Smooth muscle cell of the brain vasculature (primary cell): ENCODE data around the gene TMEM233.

Experiments used
- DNase-seq: peaks from one replicate; pipeline ENCODE4 v3.0.0-alpha.2; 2012; ENCODE audit warnings: low read depth, low spot score

Gene TMEM233

DNA sequence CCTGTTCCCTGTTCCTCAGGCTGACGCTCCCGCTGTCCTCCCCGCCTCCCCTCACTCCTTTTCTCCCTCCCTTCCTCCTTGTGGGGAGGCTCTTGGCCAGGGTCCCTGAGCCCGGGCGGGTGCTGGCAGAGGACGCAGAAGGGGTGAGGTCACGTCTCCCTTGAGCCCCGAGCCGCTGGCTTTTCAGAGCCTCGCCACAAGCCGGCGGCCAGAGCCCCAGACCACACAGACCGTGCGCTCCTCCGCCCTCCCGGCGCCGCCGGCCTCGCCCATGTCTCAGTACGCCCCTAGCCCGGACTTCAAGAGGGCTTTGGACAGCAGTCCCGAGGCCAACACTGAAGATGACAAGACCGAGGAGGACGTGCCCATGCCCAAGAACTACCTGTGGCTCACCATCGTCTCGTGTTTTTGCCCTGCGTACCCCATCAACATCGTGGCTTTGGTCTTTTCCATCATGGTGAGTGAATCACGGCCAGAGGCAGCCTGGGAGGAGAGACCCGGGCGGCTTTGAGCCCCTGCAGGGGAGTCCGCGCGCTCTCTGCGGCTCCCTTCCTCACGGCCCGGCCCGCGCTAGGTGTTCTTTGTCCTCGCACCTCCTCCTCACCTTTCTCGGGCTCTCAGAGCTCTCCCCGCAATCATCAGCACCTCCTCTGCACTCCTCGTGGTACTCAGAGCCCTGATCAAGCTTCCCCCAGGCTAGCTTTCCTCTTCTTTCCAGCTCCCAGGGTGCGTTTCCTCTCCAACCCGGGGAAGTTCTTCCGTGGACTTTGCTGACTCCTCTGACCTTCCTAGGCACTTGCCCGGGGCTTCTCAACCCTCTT, at the start of gene TMEM233:
Gene TMEM233 (plus strand): TSS at position 197 of the 821 bp plus-strand sequence. CDS start 75 bp downstream, at position 272.
- DNase-seq: no peak

DNA sequence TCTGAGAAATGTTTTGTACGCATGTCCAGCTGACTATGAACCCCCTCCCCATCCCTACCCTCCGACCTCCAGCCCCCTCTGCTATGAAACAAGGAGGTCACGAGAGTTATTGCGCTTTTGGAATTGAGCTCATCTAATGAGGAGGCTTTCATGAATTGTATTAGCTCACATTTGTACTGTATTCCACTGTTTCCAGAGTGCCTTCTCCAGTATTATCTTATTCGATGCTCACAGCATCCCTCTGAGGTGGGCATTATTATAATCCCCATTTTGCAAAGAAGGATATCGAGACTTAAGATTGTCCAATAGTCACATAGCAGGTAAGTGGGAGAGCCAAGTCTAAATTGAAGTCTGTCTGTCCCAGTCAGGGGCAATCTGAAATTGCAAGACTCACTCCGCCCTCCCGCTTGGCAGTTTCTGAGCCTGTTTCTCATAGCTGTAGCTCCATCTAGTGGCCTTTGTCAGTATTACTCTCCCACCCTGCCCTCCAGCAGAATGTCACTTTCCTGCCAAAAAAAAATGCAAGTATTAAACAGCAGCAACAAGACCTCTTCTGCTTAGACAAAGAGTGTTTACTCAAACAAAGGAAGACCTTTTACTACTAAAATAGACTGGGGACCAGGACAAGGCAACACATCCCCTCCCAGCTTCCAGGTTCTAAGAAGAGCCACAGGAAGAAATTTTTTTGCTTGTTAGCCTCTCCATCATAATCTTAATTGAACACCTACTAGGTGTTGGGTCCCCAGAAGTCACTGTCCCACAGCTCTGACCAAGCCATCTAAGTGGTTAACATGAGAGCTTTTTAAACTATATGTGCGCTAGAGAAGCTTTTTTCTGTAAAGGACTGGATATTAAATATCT, 48.6 kb upstream of the TMEM233 start:
- DNase-seq: peak; percentile 50

DNA sequence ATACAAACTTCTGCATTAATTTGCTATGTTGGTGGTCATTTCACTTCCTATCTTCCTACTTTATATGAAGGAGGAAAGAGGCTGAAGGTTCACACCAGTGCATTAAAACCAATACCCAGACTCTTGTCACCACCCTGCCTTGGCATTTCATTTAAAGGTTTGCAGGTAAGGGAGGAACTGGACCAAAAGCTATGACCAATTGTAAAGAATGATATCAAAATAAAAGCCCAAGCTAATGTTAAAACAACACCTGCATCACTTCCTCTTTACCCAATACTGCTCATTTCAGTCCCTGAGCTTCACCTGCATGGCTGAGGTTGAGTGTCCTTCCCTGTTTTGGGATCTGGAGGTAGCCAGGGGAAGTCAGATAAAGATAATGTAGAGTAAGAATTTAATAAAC, 47.2 kb upstream of the TMEM233 start:
- no peak for DNase-seq

DNA sequence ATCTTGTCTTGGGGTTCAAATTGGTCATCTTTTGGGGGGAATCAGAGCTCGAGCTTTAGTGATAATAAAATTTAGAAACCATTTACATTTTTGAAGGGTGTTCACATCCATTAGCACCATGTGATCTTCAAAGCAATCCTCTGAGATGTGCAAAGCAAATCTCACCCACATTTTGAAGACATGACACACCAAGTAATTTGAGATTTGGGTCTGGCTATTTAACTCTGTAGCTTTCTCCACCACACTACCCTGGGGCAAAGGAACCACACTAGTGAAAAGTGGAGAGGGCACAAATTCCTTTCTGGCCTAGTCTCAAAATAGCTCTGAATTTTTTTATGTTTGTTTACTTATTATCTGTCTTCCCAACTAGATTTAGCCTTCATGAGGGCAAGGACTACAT, 46.6 kb upstream of the TMEM233 start:
- DNase-seq: no peak

DNA sequence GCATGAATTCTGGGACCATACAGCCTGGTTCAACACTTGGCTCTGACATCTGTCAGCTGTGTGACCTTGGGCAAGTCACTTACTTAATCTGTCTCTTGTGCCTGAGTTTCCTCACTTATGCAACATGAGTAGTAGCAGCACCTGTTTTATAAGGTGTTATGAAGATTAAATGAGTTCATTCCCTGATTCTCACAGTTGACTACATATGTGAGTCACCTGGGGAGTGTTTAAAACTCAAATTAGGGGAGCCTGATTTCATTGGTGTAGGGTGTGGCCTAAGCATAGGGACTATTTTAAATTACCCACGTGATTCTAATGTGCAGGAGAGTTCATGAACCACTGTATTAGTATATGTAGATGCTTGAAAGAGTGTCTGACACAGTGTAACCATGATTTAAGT, 36.7 kb upstream of the TMEM233 start:
- no peak for DNase-seq

DNA sequence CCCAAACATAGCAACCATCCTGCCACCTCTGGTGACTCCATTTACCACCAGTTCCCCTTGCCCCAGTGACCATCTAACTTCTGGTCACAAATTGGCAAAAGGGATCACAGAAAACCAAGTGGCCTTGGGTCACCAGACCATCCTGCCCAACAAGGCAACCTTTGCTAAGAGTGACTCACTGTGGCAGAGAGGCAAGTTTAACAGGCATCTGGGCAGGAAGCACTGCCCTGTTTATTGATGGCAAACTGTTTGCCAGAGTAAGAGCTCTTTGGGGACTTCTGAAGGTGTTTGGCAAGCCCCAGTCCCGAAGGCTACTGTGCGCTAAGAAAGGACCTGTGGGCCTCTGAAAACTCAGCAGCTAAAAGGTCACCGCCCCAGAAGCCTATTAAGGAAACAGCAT, 28.2 kb upstream of the TMEM233 start:
- DNase-seq: no peak

DNA sequence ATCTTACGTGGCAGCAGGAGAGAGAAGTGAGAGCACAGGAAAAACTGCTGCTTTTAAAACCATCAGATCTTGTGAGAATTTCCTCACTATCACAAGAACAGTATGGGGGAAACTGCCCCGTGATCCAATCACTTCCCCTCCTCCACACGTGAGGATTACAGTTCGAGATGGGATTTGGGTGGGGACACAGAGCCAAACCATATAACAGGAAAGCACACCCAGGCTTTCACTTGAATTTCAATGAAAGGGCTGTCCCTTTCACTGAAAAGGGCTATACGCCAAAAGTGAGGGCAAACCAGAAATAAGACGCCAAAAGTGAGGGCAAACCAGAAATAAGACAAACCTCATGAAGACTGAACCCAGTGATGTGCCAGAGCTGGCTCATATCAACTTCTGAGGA, 22.8 kb upstream of the TMEM233 start:
- no peak for DNase-seq

DNA sequence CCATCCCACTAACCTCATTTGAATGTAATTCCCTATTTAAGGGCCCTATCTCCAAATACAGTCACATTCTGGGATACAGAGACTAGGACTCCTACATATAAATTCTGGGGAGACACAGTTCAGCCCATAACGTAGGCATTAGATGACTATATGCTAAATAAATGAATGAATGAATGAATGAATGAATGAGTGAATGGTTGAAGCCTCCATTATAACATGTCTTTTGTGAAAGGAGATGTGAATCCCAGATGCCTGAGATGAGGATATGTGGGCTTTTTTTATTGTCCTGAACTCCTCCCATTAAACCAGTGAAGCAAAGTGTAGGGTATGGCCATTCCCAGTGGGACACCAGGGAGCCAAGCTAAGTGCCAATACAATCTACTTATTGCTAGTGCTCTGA, 20.5 kb upstream of the TMEM233 start:
- DNase-seq: no peak

DNA sequence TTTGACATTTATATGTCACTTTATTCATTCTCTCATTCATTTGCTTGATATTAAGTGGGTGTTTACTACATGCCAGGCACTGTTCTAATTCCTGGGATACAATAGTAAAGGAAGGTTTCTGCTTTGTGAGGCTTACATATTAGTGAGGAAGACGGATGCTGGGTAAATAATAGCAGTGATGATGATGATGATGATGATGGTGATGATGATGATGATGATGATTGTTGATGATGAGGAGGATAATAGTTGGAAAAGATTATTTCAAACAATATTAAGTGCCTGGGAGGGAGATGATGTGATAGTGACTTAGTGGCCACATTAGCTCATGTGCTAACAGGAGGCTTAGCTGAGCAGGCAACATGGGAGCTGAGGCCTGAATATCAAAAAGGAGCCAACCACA, 19.3 kb upstream of the TMEM233 start:
- DNase-seq: no peak

DNA sequence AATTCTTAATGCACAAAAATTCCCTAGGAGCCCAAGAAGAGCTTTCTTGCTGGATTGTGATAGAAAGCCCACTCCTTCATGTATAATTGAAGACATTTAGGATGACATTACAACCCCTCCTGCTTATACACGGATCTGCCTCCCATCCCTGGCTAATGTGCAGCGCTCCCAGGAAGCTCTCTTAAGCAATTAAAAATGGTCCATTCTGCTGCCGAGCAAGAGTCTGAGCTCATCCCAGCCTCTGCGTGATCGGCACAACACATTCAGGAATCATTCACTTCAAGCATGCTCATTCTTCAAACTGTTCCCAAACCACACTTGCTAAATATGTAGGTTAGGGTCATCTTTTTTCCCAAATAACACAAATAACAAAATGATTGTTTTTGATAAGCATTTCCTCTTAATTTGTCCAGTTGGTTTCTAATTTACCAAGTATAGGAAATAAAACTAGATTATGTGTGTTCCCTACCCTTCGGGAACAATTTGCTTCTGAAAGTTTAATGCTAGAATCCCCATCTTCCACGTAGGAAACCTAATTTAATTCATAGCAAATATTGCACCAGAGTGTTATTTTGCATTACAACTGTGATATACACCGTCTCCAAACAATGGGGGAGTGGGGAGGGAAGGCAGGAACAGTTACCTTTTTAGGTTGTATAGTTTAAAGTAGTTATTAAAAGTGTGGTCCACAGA, 17.3 kb upstream of the TMEM233 start:
- DNase-seq: no peak

DNA sequence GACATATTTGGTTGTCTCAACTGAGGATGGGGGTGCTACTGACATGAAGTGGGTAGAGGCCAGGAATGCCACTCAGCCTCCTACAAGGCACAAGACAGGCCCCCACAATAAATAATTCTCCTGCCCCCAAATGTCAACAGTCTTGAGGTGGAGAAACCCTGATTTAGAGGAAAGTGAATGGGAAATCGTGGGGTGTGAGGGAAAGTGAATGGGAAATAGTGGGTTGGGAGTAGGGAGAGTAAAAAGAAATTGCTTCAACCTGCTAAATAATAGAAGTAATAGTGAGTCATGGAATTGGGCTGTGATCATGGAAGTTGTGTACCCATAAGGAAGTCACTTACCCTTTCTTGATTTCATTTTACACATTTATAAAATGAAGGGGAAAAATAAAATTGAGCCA, 16.7 kb upstream of the TMEM233 start:
- DNase-seq: no peak

DNA sequence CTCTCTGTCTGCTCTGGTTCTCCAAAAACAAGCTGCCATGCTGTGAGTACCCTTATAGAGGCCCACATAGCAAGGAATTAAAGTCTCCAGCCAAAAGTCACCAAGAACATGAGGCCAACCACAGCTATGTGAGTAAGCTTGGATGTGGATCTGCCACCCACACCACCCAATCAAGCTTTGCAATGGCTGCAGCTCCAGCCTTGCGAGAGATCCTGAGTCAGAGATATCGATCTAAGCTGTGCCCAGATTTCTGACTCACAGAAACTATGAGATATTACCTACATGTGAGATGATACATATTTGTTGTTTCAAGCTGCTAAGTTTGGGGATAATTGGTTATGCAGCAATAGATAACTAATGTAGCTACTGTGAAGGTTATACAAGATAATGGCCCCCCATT, 15.5 kb upstream of the TMEM233 start:
- DNase-seq: no peak

DNA sequence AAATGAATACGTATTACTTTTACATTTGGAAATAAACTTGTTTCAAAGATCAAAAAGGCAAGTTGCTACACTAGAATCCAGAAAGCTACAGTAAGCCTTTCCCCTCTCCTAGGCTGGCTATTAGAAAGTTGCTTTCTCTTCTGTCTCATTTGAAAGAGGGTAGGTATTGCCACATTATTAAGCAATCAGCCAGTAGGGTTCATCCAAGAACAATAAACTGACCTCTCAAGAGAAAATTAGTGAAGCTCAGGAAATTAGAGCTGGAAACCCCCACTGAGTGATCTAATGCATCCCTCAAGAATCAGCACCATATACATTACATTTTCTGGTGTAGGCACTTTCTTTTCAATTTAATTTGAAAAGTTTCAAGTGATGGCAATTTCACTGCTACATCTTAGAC, 4.5 kb upstream of the TMEM233 start:
- DNase-seq: no peak

DNA sequence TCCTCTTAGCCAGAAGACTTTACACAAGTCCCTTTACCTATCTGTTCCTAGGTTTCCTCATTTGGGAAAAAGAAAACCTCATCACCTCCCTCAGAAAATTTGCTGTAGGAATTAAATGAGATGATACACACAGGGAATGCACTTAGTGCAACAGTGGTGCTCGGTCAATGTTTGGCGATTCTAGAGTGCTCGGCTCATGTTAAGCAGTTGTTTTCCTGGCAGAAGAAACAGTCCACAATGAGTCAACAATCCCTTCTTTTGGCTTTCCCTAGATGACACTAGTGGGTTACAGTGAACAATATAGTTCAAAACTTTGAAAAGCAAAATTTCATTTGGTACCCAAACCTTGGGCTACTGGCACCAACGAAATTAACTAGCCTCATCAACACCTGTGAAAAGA, 3.9 kb upstream of the TMEM233 start:
- no peak for DNase-seq

DNA sequence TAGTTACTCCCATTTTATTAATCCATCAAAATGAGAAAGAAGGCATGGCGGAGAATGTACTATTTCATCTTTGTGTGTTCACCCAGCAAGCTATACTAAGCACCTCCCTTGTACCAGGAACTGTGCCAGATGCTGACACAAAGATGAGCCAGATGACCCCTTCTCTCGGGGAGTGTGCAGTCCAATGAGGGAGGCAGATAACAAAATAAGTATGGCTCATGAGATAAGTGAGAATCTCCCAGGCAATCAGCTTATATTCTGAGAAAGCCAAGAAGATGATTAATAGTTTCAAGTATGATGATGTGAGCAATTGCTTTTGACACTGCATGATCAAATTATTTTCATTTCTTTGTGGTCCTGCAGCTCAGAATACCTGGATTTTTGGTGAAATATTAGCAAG, 1.3 kb upstream of the TMEM233 start:
- no peak for DNase-seq

DNA sequence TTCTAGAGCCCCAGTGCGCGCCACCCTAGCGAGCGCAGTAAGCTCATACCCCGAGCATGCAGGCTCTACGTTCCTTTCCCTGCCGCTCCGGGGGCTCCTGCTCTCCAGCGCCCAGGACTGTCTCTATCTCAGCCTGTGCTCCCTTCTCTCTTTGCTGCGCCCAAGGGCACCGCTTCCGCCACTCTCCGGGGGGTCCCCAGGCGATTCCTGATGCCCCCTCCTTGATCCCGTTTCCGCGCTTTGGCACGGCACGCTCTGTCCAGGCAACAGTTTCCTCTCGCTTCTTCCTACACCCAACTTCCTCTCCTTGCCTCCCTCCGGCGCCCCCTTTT, 791 bp downstream of the TMEM233 start:
- no peak for DNase-seq

DNA sequence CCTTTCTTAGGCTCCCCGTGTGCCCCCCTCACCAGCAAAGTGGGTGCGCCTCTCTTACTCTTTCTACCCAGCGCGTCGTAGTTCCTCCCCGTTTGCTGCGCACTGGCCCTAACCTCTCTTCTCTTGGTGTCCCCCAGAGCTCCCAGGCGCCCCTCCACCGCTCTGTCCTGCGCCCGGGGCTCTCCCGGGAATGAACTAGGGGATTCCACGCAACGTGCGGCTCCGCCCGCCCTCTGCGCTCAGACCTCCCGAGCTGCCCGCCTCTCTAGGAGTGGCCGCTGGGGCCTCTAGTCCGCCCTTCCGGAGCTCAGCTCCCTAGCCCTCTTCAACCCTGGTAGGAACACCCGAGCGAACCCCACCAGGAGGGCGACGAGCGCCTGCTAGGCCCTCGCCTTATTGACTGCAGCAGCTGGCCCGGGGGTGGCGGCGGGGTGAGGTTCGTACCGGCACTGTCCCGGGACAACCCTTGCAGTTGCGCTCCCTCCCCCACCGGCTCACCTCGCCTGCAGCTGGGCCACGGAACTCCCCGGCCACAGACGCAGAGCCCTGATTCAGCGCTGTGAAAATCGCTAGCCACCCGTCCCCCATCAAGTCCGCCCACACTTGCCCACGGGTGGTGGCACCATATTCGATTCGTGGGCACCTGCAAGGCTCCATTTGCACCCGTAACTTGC, 1.3 kb downstream of the TMEM233 start:
- no peak for DNase-seq

DNA sequence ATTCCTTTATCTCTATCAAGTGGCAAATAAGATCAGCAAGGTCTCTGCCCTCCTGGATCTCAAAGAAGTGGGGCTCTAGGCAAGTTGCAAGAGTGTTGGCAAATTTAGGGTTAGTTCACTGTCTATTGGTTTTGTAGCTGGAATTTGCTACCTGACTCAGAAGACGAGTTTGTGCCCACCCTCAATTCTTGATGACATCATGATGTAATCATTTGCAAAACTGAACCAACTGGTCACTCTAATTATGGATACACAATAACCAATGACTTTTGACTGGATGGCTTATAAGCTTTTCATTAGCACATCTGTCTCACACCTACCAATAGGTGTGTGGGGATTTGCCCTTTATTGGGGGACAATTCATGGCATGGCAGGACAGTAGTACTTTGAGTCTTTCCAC, 4.6 kb downstream of the TMEM233 start:
- DNase-seq: no peak

DNA sequence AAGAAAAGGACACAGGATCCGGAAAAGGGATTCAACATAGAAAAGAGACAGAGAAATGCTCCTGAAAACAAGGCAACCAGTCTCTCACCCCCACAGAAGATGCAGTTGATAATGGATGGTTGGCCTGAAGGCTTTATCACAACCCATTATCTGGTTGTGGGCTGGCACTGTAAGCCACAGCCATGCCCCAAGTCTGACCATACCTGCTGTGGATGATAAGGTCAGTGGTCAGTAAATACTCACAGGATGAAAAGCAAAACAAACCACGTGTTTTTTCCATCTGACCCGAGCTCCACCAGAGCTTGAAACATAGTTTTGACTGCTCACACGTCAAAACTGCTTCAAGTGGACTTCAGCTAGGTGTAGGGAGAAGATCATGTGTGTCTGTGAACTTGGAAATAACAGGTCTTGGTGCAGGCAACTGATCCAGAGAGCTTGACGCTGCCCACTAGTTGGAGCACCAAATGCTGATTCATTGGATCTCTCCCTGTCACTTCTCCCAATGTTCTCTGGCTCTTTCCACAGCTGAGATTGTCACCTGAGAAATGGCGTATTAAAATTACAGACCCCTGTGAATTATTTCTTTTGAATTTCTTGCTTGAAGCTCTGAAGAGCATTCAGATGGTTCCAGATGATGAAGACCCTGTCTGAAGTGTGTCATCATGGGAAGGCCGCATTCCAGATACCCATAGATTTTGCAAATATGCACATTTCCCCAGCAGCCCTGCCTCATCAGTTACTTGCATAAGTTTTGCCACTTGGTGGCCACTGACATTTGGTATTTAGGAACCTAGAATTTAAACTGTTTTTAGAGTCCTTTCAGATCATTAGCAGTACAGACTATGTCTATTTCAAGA, 8.5 kb downstream of the TMEM233 start:
- DNase-seq: no peak

DNA sequence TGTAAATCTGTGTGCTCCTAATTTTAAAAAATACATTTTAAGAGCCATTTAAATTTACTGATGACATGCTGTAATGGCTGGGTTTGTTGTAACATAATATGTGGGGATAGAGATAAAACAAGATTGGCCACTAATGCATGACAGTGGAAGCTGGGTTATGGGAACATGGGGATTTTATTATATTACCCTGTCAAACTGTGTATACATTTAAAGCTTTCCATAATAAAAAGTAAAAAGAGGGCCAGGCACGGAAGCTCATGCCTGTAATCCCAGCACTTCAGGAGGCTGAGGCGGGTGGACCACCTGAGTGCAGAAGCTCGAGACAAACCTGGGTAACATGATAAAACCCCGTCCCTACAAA, 9.1 kb downstream of the TMEM233 start:
- DNase-seq: no peak

DNA sequence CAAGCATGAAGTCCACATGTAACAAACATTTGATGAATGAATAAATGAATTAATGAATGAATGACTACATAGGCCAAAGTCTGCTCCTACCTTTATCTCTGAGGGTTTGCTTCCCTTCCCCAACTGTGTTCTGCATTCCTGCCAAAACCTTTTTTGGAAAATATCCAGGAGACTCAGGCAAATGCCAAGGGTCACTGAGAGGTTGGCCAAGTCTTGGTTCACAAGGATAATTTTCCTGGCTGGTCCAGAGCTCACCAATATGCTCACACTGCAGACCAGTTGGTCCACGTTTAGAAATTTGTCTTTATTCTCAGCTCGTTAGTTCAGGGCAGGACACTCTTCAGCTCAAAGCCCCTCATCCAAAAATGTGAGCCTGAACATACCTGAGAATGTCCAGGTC, 10.2 kb downstream of the TMEM233 start:
- DNase-seq: no peak
